NCI-H748 (cell line): ENCODE data around the gene RAB9A.
A peak's percentile ranks its signal among the peaks of the same experiment; 100 is the strongest.
"Not testable (repeated sequence)": the region's sequence is repeated elsewhere in the genome, so short reads cannot be mapped to it uniquely, and the experiment has no call there.

Experiments used
- DNase-seq: peaks from one replicate; lab custom pipeline; 2025; ENCODE audit not compliant: unreplicated experiment; lab: John Stamatoyannopoulos, UW

The RAB9A gene

DNA sequence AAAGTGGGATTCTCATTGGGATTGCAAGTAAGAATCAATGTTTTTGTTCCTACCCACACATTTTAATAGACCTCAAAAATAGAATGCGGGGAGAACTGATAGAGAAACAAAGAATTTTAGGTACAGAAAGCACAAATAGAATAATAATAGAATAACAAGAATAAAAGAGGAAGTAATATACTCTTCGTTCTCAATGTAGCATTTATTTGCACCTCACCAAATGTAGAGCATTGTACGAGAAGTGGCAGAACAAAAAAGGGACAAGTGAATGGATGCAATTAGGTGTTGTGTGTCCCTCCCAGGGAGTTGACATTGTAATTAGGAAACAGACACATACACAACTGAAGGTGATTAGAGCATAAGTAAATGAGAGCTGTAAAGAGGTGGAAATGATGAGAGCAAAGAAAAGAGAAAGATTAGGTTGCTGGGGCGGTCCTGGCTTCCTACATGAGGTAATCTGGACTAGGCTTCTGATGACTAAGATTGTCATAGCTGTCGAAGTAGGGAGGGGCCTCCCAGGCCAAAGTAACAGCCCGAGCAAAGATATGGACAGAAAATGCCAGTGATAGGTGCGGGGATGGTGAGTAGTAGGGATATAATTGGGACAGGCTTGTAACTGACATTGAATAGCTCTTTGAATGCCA lies 10.4 kb downstream of the RAB9A start:
- DNase-seq, result peak; percentile 1

DNA sequence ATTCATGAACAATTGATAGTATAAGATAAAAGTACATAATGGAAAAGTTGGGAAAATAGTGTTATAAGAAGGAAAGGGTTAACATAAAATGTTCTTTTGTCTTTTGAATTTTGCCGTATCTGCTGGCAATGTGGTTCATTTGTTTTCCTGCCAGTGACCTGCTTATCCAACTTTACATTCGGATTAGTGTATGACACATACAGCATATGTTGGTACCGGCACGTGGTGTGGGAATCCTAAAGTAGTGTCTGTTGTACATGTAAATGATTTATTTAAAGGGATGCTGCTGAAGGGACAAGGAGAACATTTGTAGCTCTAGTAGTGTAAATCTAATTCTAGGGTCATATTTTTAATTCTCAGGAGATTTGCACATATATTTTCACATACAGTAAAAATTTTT lies 11.5 kb downstream of the RAB9A start:
- DNase-seq, result no peak

DNA sequence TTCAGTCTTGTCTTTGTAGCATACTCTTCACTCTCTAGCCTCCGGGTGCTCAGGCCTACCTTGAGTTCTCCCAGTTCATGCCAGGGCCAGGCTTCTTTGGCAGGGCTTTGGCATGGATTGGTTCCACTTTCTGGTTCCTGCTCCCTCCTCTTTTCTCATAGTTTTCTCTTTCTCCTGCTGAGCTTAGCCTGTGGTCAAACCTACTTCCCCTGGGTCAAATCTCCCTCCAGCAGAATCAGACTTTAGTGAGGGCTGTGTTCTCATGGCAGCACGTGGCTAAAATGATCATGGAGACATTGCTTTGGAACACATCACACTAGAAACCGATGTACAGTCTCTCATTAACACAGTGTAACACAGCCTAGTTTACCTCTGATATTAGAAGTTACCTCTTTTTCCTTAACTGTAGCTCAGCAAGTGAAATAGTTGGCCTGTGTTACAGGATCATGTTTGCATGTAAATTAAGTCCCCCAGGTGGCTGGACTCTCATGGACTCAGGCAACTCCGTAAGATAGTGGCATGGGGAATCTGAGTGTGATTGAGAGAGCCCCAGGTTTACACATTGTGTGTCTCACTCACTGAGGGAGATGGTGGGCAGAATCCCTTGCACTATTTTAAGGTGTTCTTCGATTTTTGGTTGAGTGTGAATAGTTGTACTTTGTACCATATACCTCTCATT lies 13.3 kb downstream of the RAB9A start:
- no peak for DNase-seq

DNA sequence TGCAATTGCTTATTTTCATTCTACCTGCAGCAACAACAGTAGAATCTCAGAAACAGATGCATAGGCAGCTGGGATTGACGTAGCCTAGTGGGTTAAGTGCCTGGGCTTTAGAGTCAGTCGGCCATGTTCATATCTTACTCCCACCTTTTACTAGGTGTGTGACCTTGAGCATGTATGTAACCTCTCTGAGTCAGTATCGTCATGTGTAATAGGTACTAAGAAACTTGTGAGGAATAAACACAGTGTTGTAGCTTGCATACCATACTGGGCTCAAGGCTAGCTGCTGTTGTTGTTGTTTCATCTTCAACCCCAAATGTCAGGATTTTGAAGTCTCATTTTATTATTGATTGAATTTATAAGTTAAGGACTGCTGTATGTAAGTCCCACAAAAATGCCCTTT lies 14.2 kb downstream of the RAB9A start:
- no peak for DNase-seq

GRCh38 chrX:13703589-13703988 lies 14.7 kb downstream of the RAB9A start:
- DNase-seq, result no peak

DNA sequence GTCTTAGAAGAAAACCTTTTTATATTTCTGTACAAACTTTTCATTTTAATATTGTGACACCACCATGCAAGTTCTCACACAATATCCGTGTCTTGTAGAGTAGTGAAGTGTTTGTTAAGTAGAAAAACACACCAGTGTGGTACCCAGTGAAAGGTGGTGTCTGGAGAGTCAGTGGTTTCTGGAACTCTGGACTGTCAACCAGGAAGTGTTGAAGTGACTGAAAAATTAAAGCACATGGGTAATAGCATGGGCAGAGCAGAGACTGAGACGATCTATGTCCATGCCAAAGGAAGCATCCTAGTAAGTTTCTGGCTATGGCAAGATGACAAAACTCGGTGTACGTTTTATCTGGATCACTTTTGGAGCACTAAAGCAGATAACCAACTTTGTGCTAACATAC lies 22.2 kb downstream of the RAB9A start:
- DNase-seq, result no peak

DNA sequence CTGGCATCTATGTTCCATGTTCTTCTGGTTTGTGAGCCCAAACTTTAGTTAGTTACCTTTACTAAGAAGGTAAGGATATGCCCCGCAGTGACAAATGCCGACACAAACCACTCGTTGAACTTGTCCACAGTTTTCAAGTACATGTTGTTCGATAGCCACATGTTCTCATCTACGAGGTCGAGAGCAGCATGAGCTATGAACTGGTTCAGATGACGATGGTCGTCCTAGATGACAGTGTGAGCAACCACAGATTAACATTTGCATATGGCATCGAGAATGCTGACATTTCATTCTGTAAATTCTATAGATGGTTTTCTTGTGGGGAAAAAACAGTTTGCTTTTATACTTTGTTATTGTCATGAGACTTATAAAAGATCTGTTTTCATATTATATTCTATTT lies 27.5 kb downstream of the RAB9A start:
- DNase-seq, result no peak

DNA sequence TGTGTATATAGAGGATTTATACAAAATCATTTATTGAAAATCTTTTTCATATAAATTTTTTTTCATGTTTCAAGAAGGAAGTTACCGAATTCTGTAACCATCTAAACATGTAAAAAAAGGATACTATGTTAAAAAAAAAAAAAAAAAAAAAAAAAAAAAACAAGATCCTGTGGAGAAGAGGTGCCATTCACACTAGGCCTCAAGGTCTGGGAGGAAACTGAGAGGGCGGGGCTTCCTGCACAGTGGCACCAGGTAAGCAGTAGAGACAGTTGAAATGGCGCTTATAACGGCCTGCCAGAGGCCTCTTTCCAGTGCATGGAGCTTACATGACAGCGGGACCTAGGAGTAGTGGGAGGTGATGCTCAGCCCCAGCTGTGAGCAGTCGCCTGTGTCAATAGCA lies 28.0 kb downstream of the RAB9A start:
- no peak for DNase-seq

- DNase-seq, result no peak
Observed at GRCh38 chrX:13717700-13718472, 29.0 kb downstream of the RAB9A start.

- DNase-seq, result no peak
Observed at GRCh38 chrX:13719192-13719856, 30.4 kb downstream of the RAB9A start.

DNA sequence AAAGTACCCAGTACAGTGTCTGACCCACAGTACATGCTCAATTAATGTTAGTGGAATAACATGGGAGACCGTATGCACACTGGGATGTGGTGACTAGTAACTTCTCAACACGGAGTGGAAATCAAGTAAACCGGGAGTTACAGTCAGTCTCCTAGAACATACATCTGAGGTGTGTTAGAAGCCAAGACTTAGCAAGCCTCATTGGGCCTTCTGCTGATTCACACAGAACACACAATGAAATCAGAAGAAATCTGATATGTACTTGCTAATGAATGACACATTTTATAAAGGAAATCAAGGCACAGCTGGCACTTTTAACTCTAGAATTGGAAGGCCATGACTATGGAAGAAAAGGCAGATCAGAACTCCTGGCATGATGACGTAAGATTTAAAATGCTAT lies 32.4 kb downstream of the RAB9A start:
- DNase-seq, result no peak

GRCh38 chrX:13721819-13722519 lies 33.0 kb downstream of the RAB9A start:
- DNase-seq, result no peak

DNA sequence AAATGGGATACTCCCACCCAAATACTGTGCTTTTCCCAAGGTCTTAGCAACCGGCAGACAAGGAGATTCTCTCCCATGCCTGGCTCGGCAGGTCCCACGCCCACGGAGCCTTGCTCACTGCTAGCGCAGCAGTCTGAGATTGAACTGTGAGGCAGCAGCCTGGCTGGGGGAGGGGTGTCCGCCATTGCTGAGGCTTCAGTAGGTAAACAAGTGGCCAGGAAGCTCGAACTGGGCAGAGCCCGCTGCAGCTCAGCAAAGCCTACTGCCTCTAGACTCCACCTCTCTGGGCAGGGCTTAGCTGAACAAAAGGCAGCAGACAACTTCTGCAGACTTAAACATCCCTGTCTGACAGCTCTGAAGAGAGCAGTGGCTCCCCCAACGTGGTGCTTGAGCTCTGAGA lies 36.0 kb downstream of the RAB9A start:
- DNase-seq, result not testable (repeated sequence)

DNA sequence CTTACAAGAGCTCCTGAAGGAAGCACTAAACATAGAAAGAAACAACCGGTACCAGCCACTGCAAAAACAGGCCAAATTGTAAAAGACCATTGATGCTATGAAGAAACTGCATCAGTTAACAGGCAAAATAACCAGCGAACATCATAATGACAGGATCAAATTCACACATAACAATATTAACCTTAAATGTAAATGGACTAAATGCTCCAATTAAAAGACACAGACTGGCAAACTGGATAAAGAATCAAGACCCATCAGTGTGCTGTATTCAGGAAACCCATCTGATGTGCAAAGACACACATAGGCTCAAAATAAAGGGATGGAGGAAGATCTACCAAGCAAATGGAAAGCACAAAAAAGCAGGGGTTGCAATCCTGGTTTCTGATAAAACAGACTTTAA lies 37.7 kb downstream of the RAB9A start:
- not testable (repeated sequence) for DNase-seq

DNA sequence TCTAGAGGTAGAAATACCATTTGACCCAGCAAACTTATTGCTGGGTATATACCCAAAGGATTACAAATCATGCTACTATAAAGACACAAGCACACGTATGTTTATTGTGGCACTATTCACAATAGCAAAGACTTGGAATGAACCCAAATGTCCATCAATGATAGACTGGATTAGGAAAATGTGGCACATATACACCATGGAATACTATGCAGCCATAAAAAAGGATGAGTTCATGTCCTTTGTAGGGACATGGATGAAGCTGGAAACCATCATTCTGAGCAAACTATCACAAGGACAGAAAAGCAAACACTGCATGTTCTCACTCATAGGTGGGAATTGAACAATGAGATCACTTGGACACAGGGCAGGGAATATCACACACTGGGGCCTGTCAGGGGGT lies 41.6 kb downstream of the RAB9A start:
- DNase-seq, result not testable (repeated sequence)

DNA sequence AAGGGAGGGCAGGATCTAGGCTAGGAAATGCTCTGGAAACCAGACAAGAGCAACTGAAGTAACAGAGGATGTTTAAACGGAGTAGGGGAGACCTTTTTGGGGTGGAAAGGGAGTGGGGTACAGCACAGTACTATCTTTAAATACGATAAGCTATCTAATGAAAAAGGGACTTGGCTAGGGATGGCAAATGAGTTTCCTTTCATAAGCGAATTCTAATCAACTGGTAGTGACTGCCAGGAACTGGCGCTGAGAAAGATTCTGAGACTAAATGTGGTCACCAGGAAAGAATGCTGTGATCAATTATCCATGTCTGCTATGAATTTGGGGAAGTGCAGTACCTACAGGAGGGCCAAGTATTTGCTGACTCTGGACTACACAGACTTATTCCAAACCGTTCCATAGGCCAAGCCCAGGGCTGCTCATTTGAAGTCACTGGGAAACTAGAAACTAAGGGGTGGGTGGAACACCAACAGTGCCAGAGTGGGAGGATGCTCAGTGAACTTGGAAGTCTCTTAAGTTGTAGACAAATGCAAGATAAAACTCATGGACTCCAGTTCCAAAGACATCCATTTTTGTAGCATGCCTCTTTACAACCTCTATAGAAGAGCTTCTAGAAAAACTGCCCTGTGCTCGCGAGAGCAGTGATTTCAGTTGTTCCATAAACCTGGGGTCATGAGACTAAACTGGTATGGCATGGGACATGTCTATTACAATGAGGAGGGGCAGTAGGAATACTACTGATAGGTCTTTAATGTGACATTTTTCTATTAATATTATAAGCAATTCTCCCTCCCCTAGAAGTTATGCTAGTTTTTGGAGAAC lies 43.5 kb downstream of the RAB9A start:
- DNase-seq, result no peak

DNA sequence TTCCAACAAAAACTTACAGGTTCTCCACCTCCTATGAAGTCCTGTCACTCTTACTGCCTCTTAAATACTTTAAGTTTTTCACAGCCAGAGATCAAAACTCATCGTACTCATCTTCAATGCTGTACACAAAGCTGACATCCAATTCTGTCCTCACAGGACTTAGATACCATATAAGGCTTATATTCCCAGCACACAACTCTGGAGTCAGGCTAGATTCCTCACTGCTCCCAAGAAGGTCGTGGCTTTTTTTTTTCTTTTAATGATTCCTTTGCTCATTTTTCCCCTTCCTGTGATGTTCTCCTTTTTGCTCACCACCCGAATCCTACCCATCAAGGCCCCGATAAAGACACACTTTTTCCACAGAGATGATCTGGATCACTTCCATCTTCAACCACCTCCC lies 44.6 kb downstream of the RAB9A start:
- DNase-seq, result no peak

- DNase-seq, result peak; percentile 98
Observed at GRCh38 chrX:13734278-13735172, 45.6 kb downstream of the RAB9A start, which contains the start of the genes OFD1 and TRAPPC2. OFD1 (plus strand) TSS chrX:13734748; CDS start chrX:13735072, 324 bp downstream. TRAPPC2 (minus strand) TSS chrX:13734620; CDS start chrX:13719963, 14,657 bp downstream.

DNA sequence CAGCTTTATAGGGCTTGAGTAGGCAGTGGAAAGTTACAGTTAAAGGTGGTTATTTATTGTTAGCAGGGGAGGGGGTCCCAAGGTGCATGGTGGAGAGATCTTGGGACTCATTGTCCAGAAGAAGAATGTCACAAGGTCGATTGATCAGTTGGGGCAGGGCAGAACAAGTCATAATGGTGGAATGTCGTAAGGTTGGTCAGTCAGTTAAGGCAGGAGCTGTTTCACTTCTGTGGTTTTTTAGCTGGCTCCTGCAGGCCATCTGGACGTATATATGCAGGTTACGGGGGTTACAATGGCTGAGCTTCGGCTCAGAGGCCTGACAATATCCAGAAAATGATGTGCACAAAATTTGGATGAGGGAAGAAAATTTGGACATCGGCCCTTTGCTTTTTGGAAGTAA lies 52.8 kb downstream of the RAB9A start:
- DNase-seq, result no peak
